ENCODE measurements around the gene DNHD1.

The DNHD1 gene

DNA sequence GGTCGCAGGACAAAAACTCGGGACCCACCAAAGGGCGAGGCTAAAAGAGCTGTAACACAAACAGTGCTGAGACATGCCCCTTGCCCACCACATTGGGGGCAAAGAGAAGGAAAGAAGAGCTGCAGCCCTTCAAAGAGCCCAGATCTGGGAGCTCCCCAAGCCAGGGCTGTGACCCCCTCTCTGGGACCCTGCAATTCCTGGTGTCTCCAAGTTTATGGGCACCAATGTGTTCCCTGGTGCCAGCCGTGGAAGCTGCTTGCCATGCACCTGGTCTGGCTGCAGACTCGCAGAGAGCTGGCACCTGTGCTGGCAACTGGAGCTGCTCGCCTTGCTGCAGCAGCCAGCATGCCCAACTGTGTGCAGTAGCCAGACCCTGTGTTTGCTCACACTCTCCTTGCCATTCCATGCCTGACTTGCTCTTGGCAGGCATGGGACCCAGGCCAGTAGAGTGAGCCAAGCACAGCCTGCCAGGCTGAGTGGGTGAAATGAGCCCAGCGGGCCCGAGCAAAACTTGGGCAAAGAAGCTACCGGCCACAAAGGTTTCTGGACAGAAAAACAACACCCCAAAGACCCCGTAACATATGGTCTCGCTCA, 90.4 kb downstream of the DNHD1 start:
- peak; percentile 83 for DNase-seq (ENCODE audit: low spot score)

DNA sequence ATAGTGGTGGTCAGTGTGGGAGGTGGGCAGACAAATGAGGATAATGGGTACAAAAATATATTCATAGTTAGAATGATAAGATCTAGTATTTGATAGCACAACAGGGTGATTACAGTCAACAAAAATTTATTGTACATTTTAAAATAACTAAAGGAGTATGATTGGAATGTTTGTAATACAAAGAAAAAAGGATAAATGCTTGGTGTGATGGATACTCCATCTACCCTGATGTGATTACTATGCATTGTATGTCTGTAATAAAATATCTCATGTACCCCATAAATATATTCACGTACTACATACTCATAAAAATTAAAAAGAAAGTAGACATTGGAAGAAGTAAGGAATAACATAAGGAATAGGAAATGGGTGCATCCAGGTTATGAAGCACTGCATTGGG, 90.9 kb downstream of the DNHD1 start:
- DNase-seq (ENCODE audit: low spot score) = no peak

DNA sequence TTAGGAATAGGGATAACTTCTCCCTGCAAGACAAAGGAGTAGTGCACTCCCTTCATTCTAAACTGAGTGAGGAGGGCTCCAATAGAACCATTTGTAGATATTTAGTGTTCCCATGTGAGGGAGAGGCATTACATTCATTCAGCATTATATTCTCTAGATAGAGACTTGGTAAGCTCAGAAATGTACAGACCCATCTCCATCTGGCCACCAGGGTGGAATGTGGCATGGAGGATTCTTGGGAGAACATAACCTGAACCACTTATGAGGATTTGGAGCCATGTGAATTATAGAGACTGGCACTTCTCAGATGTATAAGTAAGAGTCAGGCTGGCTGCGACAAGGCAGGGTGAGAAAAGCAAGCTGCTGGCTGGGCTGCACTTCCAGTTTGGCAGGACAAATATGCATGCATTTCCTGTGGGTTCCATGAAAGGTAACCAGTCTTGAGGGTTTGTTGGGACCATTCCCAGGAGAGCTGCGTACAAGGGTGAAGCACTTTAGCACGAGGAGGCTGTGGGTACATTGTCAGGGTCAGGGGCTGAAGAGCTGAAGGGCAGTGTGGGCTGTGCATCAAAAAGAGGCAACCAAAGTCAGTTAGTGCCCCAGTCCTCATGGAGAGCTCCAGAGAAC, 97.2 kb downstream of the DNHD1 start:
- no peak for DNase-seq (ENCODE audit: low spot score)

DNA sequence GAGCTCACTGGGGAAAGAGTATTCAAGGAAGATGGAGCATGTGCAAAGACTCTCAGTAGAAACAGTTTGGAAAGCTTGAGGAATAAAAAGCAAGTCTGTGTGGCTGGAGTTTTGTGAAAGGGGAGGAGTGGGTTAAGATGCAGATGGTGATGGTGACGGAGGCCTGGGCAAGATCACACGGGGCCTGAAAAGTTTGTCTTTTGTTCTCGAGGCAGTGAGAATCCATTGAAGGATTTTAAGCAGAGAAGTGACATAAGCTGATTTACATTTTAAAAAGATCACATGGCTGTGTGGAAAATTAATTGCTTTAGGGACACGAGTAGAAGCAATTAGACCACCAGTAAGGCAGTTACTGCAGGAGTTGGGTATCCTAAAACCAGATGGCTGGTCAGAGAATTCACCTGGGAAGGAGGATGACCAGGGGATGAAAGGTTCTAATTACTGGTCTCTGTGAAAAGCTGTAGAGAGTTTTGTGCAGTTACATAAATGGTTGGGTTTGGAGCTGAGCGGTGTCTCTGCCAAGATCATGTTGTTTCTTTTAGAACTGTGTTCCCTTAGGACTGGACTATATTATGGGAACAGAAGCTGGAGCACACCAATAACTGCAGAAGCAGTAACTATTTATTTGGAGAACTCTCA, 99.3 kb downstream of the DNHD1 start:
- DNase-seq (ENCODE audit: low spot score) = peak; percentile 21

DNA sequence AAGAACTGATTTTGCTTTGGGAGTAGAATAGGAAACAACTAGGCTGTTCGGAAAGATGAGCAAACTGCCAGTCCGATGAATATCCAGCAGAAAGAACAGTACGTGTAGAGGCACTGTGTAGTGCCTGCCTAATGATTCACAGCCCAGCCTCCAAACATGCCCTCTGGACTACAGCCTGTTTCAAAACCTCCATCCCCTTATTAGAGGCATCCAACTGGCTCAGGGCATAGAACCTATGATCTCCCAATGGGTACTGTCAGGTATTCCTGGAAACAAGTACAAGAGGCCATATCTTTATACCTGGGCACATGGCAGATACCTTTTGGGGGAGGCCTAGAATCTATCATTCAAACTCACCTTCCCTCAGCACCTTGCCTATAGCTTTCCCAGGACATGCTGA, 101.5 kb downstream of the DNHD1 start:
- DNase-seq (ENCODE audit: low spot score) = no peak

DNA sequence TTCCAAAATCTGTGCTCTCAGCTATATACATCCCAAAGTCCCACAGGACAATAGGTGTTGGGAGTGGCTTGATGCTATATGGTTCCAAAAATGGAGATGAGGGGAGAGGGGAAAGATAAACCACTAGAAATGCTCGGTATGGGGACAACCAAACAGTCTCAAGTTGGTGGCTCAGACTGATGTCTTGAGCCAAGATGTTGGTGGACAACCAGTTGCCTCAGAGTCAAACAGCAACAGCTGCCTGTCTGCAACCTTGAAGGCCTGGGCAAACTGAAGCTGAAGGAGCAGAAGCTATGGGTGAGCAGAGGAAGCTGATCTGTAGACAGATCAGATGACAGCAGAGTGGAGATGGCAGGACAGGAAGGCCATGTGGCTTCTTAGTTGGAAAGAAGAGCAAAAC, 102.4 kb downstream of the DNHD1 start:
- no peak for DNase-seq (ENCODE audit: low spot score)

DNA sequence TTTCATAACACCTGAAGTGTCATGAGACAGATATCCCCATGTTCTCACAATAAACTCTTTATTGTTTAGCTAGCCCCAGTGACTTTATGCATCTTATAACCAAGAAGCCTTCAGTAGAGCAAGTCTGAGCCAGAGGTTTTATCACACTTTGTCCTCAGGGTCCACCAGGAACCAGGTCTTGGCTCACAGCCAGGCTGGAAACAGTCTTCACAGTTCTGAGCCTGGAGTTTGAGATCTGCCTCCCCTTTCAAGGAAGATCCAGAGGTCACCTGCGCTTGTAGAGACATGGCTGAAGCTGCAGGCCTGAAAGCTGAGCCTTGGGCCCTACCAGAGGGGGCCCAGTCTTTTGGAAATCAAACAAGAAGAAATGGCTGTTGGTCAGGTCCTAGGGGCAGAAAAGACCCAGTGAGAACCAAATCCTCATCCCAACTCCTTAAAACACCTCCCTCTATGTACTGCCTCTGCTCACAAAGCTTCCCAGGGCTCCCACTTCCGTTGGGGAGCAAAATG, 102.9 kb downstream of the DNHD1 start:
- DNase-seq (ENCODE audit: low spot score) = no peak

DNA sequence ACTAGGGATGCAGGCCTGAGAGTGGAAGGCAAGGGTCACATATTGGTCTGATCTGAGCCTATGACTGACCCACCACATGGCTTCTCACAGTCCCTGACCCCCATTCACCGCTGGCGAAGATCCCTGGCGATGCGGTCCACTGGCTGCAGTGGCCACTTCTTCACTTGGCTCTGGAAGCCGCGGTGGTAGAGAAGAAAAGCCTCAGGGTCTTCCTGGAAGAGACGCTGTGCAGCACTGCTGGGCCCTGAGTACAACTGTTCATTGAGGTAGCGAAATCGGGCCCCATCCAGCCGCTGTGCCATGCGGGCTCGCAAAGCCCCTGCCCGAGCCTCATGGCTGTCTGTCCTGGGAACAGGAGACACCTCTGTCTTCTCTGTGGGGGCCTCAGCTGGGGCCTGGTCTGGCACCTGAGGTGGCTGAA, 104.0 kb downstream of the DNHD1 start:
- DNase-seq (ENCODE audit: low spot score) = no peak

DNA sequence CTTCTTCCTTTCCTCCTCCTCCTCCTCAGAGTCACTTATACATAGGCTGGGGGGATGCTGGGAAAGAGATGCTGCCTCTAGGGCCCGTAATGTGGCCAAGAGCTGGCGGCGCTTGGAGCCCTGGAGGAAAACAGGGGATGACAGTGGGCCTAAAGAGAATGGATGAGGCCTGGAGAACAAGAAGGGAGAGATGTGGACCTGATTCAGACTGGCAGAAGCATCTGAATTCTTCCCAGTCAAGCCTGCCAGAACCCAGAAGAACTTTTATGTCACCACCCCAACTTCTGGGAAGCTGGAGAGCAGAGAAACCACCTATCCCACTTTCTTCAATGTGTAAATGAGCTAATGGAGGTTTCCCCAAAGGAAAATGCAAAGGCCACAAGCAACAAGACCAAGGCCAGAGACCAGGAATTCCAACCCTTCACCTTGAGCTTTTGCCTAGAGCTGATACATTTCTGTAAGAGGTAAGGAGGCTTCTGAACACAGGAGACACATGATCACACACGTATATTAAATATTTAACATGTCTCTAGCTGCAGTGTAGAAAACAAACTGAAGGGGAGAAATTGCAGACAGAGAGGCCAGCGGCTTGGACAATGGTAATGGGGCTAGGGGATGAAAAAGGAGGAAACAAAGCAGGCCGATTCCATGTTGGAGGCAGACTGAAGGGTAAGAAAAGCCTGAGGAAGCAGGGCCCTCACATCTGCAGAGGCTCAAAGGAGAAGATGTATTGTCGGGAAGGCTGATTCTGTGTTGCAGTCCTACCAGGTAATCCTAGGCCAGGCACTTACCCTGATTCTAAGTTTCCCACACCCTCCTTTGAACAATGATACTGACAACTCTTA, 105.2 kb downstream of the DNHD1 start:
- DNase-seq (ENCODE audit: low spot score) = no peak

DNA sequence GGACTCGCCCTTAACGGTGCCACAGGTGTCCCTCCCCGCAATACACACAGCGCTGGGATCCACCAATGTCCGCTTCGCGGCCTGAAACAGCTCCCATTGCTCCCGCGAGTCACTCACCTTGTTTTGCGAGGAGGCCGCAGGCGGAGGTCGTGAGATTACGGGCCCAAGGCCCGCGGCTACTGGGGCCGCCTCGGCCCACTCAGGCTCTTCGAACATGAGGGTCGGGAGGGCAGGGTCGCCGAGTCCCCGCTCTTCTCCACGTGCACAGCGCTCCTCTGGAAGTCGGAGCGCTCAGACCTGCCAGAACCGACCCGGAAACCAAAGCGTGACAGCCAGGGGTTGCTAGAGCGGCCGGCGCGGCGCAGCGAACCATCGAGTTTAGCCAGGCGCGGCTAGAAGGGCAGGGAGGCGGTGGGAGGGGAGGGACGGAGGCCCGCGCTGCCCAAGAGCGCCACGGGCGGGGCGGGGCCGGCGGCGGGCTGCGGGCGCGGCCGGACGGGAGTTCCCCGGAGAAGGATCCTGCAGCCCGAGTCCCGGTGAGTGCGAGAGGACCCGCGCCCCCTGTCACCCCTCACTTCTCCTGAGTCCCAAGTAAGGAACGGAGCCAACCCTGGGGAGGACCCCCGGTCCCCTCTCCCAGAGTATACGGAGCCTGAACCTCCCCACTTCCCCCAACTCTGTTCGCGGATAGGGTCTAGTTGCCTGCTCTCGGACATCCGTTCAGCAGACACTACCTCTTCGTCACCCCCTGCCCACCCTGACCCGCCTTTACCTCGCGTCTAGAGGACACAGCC, 106.4 kb downstream of the DNHD1 start, which contains the start of the genes ILK and RRP8:
Gene ILK (plus strand): TSS at position 488 of the 794 bp plus-strand sequence. CDS start 498 bp downstream, outside the sequence.
Gene RRP8 (minus strand): TSS at position 330 of the 794 bp plus-strand sequence. CDS start 114 bp downstream, at position 216.
- DNase-seq (ENCODE audit: low spot score) = peak; percentile 91

DNA sequence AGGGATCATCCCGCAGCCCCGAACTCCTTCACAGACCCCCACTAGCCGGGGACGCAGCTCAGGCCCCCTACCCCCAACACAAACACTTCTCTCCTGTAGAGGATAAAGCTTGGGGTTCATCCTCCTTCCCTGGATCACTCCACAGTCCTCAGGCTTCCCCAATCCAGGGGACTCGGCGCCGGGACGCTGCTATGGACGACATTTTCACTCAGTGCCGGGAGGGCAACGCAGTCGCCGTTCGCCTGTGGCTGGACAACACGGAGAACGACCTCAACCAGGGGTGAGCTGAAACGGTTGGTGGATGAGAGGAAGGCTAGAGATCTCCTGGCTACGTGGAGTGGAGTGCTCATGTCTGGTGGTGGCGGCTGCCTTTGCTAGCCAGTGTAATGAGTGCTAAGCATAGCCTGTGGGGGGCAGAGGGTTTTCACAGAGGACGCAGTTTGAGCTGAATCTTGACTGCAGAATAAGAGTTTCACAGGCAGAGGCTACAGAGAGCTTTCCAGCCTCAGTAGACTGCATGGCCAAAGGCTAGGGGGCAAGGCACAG, 107.1 kb downstream of the DNHD1 start:
- peak; percentile 77 for DNase-seq (ENCODE audit: low spot score)

DNA sequence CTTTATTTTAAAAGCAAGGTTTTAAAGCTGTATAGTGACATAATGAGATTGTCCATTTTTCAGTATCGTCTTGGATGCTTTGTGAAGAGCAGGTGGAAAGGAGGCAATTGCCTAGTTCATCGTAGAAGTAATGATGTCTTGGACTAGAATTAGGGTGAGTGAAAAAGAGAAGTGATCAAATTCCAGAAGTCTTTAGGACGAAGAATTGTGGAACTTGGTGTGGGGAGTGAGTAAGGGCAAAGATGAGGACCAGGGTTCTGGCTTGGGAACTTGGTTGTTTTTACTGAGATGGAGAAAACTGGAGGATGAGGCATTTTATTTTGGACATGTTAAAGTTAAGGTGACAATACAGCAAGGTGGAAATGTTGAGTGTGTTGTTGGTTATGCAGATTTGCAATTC, 107.7 kb downstream of the DNHD1 start:
- no peak for DNase-seq (ENCODE audit: low spot score)

DNA sequence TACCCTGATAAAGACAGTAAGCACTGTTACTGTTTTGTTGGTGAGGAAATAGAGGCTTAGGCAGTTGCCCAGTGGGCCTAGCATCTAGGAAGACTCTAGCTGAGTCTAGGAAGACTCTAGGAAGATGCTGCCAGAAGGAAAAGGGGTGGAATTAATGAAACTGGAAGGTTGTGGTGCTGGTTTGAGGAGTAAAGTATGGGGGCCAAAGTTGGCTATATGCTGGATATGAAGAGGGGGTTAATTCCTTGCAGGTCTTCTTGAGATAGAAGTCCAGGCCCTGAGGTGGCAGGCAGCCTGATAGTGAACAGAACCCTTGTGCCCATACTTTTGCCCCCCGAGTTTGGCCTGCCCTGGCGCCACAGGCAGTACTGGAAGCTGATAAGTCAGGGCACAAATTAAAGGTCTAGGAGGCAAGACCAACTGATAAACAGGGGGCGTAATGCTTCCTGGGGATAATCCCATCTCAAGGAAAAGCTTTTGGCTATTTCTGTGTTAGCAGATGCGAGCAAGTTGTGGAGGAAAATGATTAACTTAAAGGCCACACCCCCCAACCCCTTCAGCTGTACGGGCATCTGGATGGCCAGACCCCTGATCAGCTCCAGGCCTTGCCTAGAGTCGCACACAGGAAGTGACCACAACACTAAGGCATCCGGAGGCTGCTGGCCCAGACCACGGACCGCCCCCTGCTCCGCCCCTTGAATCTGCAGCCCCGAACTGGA, 109.5 kb downstream of the DNHD1 start:
- peak; percentile 76 for DNase-seq (ENCODE audit: low spot score)

DNA sequence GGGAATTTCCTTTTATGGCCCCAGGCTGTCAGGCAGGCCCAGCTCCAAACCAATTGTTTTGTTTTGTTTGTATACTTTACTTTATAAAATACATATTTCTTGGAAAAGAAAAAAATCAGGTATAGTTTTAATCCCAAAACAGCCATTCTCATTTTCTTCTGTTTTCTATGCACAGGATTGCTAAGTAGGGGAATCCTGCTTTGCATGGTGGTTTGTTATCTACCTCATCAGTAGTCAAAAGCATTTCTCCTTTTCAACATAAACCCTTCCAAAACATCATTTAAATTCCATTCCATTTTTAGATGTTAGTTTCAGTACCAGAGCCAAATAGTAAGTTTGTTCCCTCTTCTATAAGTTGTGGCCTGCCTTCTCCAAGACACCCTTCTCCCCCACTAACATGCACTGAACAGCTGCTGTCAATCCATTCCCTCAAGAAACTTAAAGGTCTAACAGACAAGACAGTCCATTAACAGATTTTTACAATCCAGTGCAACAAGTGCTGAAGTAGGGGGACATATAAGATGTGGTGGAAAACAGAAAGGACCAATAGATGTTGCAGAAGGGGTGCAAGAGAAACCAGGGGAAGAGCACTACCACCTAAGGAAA, 110.2 kb downstream of the DNHD1 start:
- no peak for DNase-seq (ENCODE audit: low spot score)

DNA sequence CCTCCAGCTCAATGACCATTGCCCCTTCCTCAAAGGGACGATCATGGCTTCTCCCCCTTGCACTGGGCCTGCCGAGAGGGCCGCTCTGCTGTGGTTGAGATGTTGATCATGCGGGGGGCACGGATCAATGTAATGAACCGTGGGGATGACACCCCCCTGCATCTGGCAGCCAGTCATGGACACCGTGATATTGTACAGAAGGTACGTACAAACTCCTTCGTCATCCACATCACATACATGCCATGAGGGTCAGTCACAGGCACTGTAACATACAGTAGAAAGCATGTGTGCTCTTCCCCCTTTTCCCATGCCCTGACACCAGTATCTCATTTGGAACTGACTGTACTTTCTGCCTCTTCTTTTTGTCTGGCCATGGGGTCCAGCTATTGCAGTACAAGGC, 110.9 kb downstream of the DNHD1 start:
- no peak for DNase-seq (ENCODE audit: low spot score)

DNA sequence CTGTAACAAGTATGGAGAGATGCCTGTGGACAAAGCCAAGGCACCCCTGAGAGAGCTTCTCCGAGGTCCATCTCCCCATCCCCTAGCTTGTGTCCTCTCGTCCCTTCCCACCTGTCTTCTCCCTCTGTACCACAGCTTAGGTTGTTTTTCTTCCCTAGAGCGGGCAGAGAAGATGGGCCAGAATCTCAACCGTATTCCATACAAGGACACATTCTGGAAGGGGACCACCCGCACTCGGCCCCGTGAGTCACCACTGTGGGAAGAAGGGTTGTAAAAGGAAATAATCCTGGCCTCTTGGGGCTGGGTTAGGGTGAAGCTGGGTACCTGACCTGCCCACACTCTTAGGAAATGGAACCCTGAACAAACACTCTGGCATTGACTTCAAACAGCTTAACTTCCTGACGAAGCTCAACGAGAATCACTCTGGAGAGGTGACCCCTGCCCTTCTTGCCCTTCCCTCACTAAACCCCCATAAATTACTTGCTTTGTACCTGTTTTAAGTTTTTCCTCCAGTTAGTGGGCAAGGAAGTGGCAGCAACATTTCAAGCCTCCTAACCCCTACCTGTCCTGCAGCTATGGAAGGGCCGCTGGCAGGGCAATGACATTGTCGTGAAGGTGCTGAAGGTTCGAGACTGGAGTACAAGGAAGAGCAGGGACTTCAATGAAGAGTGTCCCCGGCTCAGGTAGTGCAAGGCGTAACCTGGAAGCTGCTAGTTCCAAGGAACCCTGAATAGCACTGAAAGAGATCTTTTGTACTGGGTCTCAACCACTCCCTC, 111.8 kb downstream of the DNHD1 start:
- no peak for DNase-seq (ENCODE audit: low spot score)

DNA sequence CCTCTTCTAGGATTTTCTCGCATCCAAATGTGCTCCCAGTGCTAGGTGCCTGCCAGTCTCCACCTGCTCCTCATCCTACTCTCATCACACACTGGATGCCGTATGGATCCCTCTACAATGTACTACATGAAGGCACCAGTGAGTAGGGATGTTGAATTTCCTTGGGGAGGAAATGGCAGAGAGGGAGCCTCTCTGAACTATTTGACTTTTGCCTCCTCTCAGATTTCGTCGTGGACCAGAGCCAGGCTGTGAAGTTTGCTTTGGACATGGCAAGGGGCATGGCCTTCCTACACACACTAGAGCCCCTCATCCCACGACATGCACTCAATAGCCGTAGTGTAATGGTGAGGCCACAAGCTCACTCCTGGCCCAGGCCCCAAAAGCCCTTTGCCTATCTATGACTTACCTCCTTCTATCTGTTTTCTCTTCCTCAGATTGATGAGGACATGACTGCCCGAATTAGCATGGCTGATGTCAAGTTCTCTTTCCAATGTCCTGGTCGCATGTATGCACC, 112.5 kb downstream of the DNHD1 start:
- DNase-seq (ENCODE audit: low spot score) = no peak

DNA sequence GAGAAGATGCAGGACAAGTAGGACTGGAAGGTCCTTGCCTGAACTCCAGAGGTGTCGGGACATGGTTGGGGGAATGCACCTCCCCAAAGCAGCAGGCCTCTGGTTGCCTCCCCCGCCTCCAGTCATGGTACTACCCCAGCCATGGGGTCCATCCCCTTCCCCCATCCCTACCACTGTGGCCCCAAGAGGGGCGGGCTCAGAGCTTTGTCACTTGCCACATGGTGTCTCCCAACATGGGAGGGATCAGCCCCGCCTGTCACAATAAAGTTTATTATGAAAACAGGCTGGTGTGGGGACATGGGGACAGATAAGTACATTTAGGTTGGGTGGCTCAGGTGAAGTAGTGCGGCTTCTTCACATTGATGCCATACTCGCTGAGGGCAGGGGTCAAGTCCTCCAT, 113.5 kb downstream of the DNHD1 start:
- no peak for DNase-seq (ENCODE audit: low spot score)

All from cerebellar cortex (tissue), 1 donor.